ENCODE results near the gene GPR85.

Gene GPR85, protein sequence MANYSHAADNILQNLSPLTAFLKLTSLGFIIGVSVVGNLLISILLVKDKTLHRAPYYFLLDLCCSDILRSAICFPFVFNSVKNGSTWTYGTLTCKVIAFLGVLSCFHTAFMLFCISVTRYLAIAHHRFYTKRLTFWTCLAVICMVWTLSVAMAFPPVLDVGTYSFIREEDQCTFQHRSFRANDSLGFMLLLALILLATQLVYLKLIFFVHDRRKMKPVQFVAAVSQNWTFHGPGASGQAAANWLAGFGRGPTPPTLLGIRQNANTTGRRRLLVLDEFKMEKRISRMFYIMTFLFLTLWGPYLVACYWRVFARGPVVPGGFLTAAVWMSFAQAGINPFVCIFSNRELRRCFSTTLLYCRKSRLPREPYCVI

DNA sequence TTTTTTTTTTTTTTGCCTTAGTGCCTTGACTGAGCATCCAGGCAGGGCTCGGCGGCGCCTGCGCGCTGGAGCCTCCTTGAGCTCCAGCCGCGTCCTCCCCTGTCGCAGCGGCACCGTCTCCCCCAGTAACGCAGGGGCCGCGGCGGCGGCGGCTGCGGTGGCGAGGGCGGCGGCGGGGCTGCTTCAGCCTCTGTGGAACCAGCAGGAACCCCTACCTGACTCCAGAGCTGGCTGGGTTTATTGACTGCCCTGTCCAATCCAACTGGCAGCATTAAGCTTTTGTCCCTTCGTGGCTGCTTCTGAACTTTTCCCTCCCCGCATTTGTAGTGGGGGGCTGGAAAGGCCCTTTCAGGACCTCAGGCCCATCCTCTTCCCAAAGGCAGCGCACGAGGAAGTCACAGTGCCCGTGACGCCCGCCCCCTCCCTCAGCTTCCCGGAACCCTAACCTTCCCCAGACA is at the start of gene GPR85:
Gene GPR85, minus strand, starts transcription at position 397 of the 458 bp plus-strand sequence. CDS start 2,106 bp downstream, outside the sequence.
- TF ChIP-seq, protein P1, sequence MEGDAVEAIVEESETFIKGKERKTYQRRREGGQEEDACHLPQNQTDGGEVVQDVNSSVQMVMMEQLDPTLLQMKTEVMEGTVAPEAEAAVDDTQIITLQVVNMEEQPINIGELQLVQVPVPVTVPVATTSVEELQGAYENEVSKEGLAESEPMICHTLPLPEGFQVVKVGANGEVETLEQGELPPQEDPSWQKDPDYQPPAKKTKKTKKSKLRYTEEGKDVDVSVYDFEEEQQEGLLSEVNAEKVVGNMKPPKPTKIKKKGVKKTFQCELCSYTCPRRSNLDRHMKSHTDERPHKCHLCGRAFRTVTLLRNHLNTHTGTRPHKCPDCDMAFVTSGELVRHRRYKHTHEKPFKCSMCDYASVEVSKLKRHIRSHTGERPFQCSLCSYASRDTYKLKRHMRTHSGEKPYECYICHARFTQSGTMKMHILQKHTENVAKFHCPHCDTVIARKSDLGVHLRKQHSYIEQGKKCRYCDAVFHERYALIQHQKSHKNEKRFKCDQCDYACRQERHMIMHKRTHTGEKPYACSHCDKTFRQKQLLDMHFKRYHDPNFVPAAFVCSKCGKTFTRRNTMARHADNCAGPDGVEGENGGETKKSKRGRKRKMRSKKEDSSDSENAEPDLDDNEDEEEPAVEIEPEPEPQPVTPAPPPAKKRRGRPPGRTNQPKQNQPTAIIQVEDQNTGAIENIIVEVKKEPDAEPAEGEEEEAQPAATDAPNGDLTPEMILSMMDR (IDR thresholded peaks at IDR 0.05; ENCODE audit: low read depth, low read length, missing control alignments): no peak
- DNase-seq (ENCODE audit: extremely low read depth, low read depth): no peak

DNA sequence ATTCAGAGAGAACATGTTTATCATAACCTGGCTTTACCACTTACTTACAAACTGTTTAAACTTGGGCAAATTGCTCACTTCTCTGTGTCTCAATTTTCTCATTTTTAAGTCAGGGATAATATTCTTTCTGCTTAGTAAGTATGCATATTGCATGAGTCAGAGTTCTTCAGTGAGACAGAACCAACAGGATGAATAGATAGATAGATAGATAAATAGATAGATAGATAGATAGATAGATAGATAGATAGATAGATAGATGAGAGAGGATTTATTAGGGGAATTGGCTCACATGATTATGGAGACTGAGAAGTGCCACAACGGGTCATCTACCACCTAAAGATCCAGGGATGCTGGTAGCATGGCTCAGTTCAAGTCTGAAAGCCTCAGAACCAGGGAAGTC is 47.4 kb upstream of the GPR85 start:
- TF ChIP-seq, protein P1 (IDR thresholded peaks at IDR 0.05; ENCODE audit: low read depth, low read length, missing control alignments): no peak
- no peak for DNase-seq (ENCODE audit: extremely low read depth, low read depth)
- H3K4me3 ChIP-seq (replicated peaks; ENCODE audit: low read depth, low read length): no peak overlapping the region

More for the DNA sequence above, at the start of gene GPR85:
- peak within 1 kb of the TSS; percentile 52 for H3K4me3 ChIP-seq (replicated peaks; ENCODE audit: low read depth, low read length)

DNA sequence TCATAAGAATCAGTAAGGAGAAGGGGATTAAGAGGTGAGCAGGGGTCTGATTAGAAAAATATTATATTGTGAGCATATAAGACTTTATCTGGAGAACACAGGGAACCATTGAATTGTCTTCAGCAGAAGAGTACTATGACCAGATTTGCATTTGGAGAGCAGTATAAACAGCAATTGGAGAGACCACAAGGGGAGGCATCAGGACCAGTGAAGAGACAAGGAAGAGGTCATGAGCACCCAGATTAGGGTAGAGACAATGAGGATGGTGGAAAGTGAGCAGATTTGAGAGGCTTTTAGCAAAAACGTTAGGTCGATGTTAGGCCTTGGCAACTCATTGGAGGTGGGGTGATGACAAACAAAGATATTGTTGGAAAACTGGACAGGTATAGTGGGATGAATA is 44.7 kb upstream of the GPR85 start:
- H3K4me3 ChIP-seq (replicated peaks; ENCODE audit: low read depth, low read length): no peak overlapping the region
- no peak for DNase-seq (ENCODE audit: extremely low read depth, low read depth)
- TF ChIP-seq, protein P1 (IDR thresholded peaks at IDR 0.05; ENCODE audit: low read depth, low read length, missing control alignments): no peak

DNA sequence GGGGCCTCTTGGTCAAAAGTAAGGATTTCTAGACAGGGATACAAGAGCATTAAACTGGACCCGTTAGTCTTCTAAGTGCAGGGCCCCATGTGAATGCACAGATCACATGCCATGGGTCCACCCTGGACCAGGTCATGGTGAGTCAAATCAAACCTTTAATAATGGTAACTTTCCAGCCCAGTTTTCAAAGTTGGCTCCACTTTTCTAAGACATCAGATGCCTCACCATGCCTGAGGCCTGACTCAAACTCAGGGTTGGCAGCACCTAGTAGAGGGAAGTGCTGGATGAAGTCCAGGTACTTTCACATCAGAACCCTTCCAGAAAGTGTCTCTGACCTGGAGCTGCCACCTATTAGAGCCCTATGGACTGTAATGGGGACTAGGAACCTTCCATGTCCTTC is 41.4 kb upstream of the GPR85 start:
- H3K4me3 ChIP-seq (replicated peaks; ENCODE audit: low read depth, low read length): no peak overlapping the region
- TF ChIP-seq, protein P1 (IDR thresholded peaks at IDR 0.05; ENCODE audit: low read depth, low read length, missing control alignments): no peak
- DNase-seq (ENCODE audit: extremely low read depth, low read depth): no peak

DNA sequence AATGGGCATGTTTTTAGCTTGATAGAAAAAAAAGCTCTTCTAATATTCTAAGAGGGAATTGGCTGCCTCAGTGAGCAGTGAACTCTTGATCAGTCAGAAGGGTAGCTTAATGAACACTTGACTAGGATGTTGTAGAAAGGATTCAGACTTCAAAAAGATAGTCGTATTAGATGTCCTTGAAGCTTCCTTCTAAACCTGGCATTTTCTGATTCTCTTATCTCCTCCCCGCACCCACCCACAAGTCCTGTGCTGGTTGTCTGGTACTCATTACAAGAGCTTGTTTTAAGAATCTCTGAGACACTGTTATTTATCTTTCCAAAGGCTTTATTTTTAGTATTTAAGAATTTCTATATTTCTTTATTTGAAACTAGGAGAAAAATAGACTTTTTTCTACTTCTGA is 39.1 kb upstream of the GPR85 start:
- no peak overlapping the region for H3K4me3 ChIP-seq (replicated peaks; ENCODE audit: low read depth, low read length)
- DNase-seq (ENCODE audit: extremely low read depth, low read depth): no peak
- TF ChIP-seq, protein P1 (IDR thresholded peaks at IDR 0.05; ENCODE audit: low read depth, low read length, missing control alignments): no peak

GRCh38 chr7:113122744-113123143 is 36.1 kb upstream of the GPR85 start:
- H3K4me3 ChIP-seq (replicated peaks; ENCODE audit: low read depth, low read length): no peak overlapping the region
- TF ChIP-seq, protein P1 (IDR thresholded peaks at IDR 0.05; ENCODE audit: low read depth, low read length, missing control alignments): no peak
- no peak for DNase-seq (ENCODE audit: extremely low read depth, low read depth)
